Liver (tissue), 3 donors: ENCODE data around the gene MPHOSPH6.

Experiments
- EGR1 ChIP-seq, 2 donors: IDR thresholded peaks; 2 replicates each; pipeline ENCODE4 v1.6.1; 2016 to 2018; ENCODE audit warnings: antibody characterized with exemption in 2 of 2, low read depth in 2 of 2
- FOXA1 ChIP-seq: IDR thresholded peaks from 2 replicates; pipeline ENCODE4 v1.6.1; 2016; ENCODE audit warnings: antibody characterized with exemption
- FOXA2 ChIP-seq: IDR thresholded peaks from 2 replicates; pipeline ENCODE4 v1.6.1; 2016; ENCODE audit warnings: antibody characterized with exemption
- GABPA ChIP-seq, 2 donors: IDR thresholded peaks in 1 of 2; conservative IDR thresholded peaks in 1 of 2; 2 replicates each; pipeline ENCODE4 v1.6.1; 2016; ENCODE audit warnings: antibody characterized with exemption in 2 of 2, mild to moderate bottlenecking in 1 of 2, moderate library complexity in 1 of 2
- JUND ChIP-seq, 2 donors: IDR thresholded peaks; 2 replicates each; pipeline ENCODE4 v1.6.1; 2016; ENCODE audit warnings: antibody characterized with exemption in 2 of 2
- RXRA ChIP-seq, 2 donors: IDR thresholded peaks; 2 replicates each; pipeline ENCODE4 v1.6.1; 2017 to 2018; ENCODE audit warnings: antibody characterized with exemption in 2 of 2, mild to moderate bottlenecking in 1 of 2
- SP1 ChIP-seq: IDR thresholded peaks from 2 replicates; pipeline ENCODE4 v1.6.1; 2018; ENCODE audit warnings: antibody characterized with exemption, mild to moderate bottlenecking
- TAF1 ChIP-seq: conservative IDR thresholded peaks from 2 replicates; pipeline ENCODE4 v1.6.1; 2016; ENCODE audit warnings: antibody characterized with exemption, mild to moderate bottlenecking
- YY1 ChIP-seq: IDR thresholded peaks from 2 replicates; pipeline ENCODE4 v1.6.1; 2016; ENCODE audit warnings: antibody characterized with exemption, mild to moderate bottlenecking
- TF ChIP-seq, protein P1 (sequence below): fragments of 150-350 bp; IDR thresholded peaks from 2 replicates; pipeline ENCODE4 v1.5.1; 2017; ENCODE audit warnings: improper control_type of control experiment, low read depth, low read length; ENCODE audit not compliant: missing input control
- TF ChIP-seq, protein P2 (sequence below): IDR thresholded peaks from 2 replicates; pipeline ENCODE4 v1.6.1; 2016; ENCODE audit warnings: antibody characterized with exemption, mild to moderate bottlenecking
- TF ChIP-seq, protein P3 (sequence below): IDR thresholded peaks from 2 replicates; pipeline ENCODE4 v1.6.1; 2016; ENCODE audit warnings: antibody characterized with exemption
- donor health status: healthy.
- donor health status: healthy.

DNA sequence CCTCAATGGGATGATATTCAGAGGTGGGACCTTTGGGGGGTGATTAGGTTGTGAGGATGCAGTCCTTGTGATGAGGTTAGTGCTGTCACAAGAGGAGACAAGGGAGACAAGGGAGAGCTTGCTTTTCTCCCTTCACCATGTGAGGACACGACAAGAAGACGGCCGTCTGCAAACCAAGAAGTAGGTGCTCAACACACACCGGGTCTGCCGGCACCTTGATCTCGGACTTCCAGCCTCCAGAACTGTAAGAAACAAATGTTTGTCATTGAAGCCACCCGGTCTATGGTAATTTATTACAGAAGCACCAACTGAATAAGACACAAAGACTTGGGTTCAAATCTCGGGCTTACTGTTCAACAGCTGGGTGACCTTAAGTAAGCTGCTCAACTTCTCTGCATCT lies 64.9 kb downstream of the MPHOSPH6 start:
- TF ChIP-seq, protein P1, sequence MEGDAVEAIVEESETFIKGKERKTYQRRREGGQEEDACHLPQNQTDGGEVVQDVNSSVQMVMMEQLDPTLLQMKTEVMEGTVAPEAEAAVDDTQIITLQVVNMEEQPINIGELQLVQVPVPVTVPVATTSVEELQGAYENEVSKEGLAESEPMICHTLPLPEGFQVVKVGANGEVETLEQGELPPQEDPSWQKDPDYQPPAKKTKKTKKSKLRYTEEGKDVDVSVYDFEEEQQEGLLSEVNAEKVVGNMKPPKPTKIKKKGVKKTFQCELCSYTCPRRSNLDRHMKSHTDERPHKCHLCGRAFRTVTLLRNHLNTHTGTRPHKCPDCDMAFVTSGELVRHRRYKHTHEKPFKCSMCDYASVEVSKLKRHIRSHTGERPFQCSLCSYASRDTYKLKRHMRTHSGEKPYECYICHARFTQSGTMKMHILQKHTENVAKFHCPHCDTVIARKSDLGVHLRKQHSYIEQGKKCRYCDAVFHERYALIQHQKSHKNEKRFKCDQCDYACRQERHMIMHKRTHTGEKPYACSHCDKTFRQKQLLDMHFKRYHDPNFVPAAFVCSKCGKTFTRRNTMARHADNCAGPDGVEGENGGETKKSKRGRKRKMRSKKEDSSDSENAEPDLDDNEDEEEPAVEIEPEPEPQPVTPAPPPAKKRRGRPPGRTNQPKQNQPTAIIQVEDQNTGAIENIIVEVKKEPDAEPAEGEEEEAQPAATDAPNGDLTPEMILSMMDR: no peak
- TF ChIP-seq, protein P2, sequence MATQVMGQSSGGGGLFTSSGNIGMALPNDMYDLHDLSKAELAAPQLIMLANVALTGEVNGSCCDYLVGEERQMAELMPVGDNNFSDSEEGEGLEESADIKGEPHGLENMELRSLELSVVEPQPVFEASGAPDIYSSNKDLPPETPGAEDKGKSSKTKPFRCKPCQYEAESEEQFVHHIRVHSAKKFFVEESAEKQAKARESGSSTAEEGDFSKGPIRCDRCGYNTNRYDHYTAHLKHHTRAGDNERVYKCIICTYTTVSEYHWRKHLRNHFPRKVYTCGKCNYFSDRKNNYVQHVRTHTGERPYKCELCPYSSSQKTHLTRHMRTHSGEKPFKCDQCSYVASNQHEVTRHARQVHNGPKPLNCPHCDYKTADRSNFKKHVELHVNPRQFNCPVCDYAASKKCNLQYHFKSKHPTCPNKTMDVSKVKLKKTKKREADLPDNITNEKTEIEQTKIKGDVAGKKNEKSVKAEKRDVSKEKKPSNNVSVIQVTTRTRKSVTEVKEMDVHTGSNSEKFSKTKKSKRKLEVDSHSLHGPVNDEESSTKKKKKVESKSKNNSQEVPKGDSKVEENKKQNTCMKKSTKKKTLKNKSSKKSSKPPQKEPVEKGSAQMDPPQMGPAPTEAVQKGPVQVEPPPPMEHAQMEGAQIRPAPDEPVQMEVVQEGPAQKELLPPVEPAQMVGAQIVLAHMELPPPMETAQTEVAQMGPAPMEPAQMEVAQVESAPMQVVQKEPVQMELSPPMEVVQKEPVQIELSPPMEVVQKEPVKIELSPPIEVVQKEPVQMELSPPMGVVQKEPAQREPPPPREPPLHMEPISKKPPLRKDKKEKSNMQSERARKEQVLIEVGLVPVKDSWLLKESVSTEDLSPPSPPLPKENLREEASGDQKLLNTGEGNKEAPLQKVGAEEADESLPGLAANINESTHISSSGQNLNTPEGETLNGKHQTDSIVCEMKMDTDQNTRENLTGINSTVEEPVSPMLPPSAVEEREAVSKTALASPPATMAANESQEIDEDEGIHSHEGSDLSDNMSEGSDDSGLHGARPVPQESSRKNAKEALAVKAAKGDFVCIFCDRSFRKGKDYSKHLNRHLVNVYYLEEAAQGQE: no peak
- TF ChIP-seq FOXA2 (no peak), EGR1 (IDR thresholded peaks at IDR 0.05; ENCODE audit: low read depth in 2 of 2) (no peak), SP1 (no peak), TAF1 (no peak), GABPA (IDR thresholded peaks at IDR 0.05 in 1 of 2, conservative IDR thresholded peaks at IDR 0.05 in 1 of 2) (no peak), FOXA1 (no peak), JUND (IDR thresholded peaks at IDR 0.05) (no peak), YY1 (no peak), RXRA (IDR thresholded peaks at IDR 0.05) (no peak)
- TF ChIP-seq, protein P3, sequence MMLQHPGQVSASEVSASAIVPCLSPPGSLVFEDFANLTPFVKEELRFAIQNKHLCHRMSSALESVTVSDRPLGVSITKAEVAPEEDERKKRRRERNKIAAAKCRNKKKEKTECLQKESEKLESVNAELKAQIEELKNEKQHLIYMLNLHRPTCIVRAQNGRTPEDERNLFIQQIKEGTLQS: no peak
